Hepatocyte (in vitro differentiated cells): Measurements from ENCODE around the gene NHERF2. TPM values are rescaled to one million over a fixed set of nuclear protein-coding genes. Genes with fewer than 3 reads are reported as not detected.

Experiments used
- DNase-seq: peaks from one replicate; pipeline ENCODE4 v3.0.0-alpha.2; 2016; ENCODE audit warnings: low spot score
- H2AFZ ChIP-seq: fragments of 200-600 bp; sonication (generic); 2 replicates; pipeline ENCODE4 v1.6.0; 2016; ENCODE audit warnings: antibody characterized with exemption, mild to moderate bottlenecking
- H3K27ac ChIP-seq: fragments of 200-600 bp; sonication (generic); 2 replicates; pipeline ENCODE4 v1.5.1; 2016; ENCODE audit warnings: mild to moderate bottlenecking
- H3K27me3 ChIP-seq: fragments of 200-600 bp; sonication (generic); 2 replicates; pipeline ENCODE4 v1.6.1; 2016
- H3K36me3 ChIP-seq: fragments of 200-600 bp; sonication (generic); replicated peaks from 2 replicates; pipeline ENCODE4 v1.5.1; 2016; ENCODE audit warnings: low read depth; ENCODE audit not compliant: insufficient read depth
- H3K4me1 ChIP-seq: fragments of 200-600 bp; sonication (generic); 2 replicates; pipeline ENCODE4 v1.5.1; 2016; ENCODE audit warnings: mild to moderate bottlenecking, moderate library complexity; ENCODE audit not compliant: insufficient read depth
- H3K4me2 ChIP-seq: fragments of 200-600 bp; sonication (generic); 2 replicates; pipeline ENCODE4 v1.6.0; 2016
- H3K4me3 ChIP-seq: fragments of 200-600 bp; sonication (generic); 2 replicates; pipeline ENCODE4 v1.5.1; 2016; ENCODE audit warnings: mild to moderate bottlenecking
- H3K79me2 ChIP-seq: fragments of 200-600 bp; sonication (generic); 2 replicates; pipeline ENCODE4 v1.6.0; 2017; ENCODE audit warnings: mild to moderate bottlenecking
- H3K9me2 ChIP-seq: fragments of 200-600 bp; sonication (generic); replicated peaks from 2 replicates; pipeline ENCODE4 v1.6.0; 2017; ENCODE audit warnings: mild to moderate bottlenecking; ENCODE audit not compliant: insufficient read depth
- H3K9me3 ChIP-seq: fragments of 200-600 bp; sonication (generic); 2 replicates; pipeline ENCODE4 v1.5.1; 2016; ENCODE audit warnings: low read depth, mild to moderate bottlenecking
- H4K20me1 ChIP-seq: fragments of 200-600 bp; sonication (generic); 2 replicates; pipeline ENCODE4 v1.6.0; 2016; ENCODE audit warnings: mild to moderate bottlenecking; ENCODE audit not compliant: insufficient read depth, poor library complexity, severe bottlenecking
- EZH2 ChIP-seq: fragments of 200-600 bp; sonication (generic); IDR thresholded peaks from 2 replicates; pipeline ENCODE4 v1.6.1; 2016; ENCODE audit warnings: antibody characterized with exemption, mild to moderate bottlenecking, borderline replicate concordance
- EZH2phosphoT487 ChIP-seq: fragments of 200-600 bp; sonication (generic); IDR thresholded peaks from one replicate; pipeline ENCODE4 v1.6.1; 2018; ENCODE audit warnings: antibody characterized with exemption, mild to moderate bottlenecking, low read depth, moderate library complexity; ENCODE audit not compliant: unreplicated experiment, severe bottlenecking
- WGBS: methylation state at CpG from one replicate; pipeline ENCODE4 v1.1.6; 2016; ENCODE audit warnings: low lambda C conversion rate; ENCODE audit errors: missing lambda C conversion rate; 5-methylcytosine and 5-hydroxymethylcytosine counted together
- polyA plus RNA-seq: library from polyadenylated mRNA; unstranded; fragments of >200 nt; fragmentation: Nextera tagmentation; extraction: Ambion mirVana; gene quantifications from 2 replicates; pipeline ENCODE4 v1.2.1, GENCODE V29; 2016
- total RNA-seq: library from RNA; depleted of rRNA; stranded (reverse); fragments of >200 nt; gene quantifications from 2 replicates; pipeline ENCODE4 v1.2.3, GENCODE V29; 2014
- TF ChIP-seq, protein P1 (sequence below): fragments of 200-600 bp; sonication (generic); IDR thresholded peaks from 2 replicates; pipeline ENCODE4 v1.5.1; 2016; ENCODE audit warnings: antibody characterized with exemption, mild to moderate bottlenecking; ENCODE audit not compliant: poor library complexity

NHERF2 gene
- total and polyA plus RNA-seq, 2 experiments from 2014 or later, result 29.6 to 43.8 TPM

GRCh38 chr16:2019921-2020831 is 6.5 kb upstream of the NHERF2 start:
- Histone ChIP-seq H3K4me3 (no peak overlapping the region), H3K9me3 (no peaks in the 10 kb centered on the region), H3K27me3 (peaks cover 21% of the 10 kb centered on the region), H3K27ac (no peak overlapping the region), H3K4me1 (peaks cover 28% of the 10 kb centered on the region), H3K36me3 (no peaks in the 10 kb centered on the region), H3K9me2 (no peaks in the 10 kb centered on the region), H3K4me2 (peak overlapping the region; percentile 80), H2AFZ (no peak overlapping the region), H4K20me1 (no peaks in the 10 kb centered on the region), H3K79me2 (no peaks in the 10 kb centered on the region)
- 3% methylated on average over 56 of the region's 96 CpGs for WGBS
- TF ChIP-seq EZH2phosphoT487, result no peak
- no peak for TF ChIP-seq EZH2
- TF ChIP-seq, protein P1, sequence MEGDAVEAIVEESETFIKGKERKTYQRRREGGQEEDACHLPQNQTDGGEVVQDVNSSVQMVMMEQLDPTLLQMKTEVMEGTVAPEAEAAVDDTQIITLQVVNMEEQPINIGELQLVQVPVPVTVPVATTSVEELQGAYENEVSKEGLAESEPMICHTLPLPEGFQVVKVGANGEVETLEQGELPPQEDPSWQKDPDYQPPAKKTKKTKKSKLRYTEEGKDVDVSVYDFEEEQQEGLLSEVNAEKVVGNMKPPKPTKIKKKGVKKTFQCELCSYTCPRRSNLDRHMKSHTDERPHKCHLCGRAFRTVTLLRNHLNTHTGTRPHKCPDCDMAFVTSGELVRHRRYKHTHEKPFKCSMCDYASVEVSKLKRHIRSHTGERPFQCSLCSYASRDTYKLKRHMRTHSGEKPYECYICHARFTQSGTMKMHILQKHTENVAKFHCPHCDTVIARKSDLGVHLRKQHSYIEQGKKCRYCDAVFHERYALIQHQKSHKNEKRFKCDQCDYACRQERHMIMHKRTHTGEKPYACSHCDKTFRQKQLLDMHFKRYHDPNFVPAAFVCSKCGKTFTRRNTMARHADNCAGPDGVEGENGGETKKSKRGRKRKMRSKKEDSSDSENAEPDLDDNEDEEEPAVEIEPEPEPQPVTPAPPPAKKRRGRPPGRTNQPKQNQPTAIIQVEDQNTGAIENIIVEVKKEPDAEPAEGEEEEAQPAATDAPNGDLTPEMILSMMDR, result no peak
- peak; percentile 48 for DNase-seq

GRCh38 chr16:2022723-2023091 is 4.0 kb upstream of the NHERF2 start:
- H2AFZ ChIP-seq, result peak overlapping the region; percentile 60
- DNase-seq, result peak; percentile 69
- H3K36me3 ChIP-seq, result no peaks in the 10 kb centered on the region
- no peaks in the 10 kb centered on the region for H3K9me3 ChIP-seq
- H3K9me2 ChIP-seq, result no peaks in the 10 kb centered on the region
- TF ChIP-seq, protein P1, result no peak
- TF ChIP-seq EZH2 (no peak), EZH2phosphoT487 (no peak)
- peak overlapping the region; percentile 80 for H3K4me2 ChIP-seq
- H3K4me3 ChIP-seq, result no peak overlapping the region
- H3K27ac ChIP-seq, result peak overlapping the region; percentile 15
- peaks cover 3% of the 10 kb centered on the region for H4K20me1 ChIP-seq
- H3K79me2 ChIP-seq, result peaks cover 8% of the 10 kb centered on the region
- peaks cover 21% of the 10 kb centered on the region for H3K27me3 ChIP-seq
- WGBS, result 4% methylated on average over 13 of the region's 14 CpGs
- H3K4me1 ChIP-seq, result peaks cover 36% of the 10 kb centered on the region

DNA sequence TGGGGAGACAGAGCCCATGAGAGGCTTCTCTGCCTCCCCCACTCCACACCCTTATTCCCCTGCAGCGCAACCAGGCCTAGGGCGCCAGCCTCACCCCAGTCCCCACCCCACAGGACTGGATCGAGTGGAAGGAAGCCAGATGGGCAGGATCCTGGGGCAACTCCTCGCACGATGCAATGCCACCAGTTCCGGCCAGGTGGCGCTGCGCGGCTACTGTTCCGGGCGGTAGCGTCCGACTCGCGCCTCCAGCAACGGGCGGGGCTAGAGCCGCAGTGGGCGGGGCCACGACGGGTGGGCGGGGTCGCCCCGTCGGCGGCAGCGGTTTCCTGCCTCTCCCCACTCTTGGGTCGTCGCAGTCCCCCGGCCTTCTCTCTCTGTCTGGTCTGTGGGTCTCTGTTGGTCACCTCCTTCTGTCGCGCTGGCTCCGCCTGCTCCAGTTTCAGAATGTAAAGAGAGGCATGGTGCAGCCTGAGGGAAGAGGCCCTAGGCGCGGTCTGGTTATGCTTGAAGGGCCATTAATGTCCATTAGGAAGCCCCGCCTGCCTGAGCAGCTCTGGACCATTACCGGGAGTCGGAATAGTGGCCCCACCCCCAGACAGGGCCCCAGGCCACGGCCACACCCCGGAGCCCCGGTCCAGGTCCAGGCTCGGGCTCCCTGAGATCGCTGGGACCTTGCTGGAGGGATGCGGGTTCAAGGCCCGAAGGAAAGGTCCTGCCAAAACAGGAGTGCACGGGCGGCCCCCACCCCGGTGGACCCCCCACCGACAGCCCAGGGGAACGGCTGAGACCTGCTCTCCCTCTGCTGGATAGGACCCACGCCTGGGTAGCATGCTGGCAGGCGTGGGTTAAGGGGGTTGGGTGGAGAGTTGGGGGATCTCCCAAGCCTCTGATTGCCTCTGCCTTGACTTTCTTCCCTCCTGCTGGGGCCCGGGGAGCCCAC is 3.3 kb upstream of the NHERF2 start:
- H2AFZ ChIP-seq, result peak overlapping the region; percentile 60
- 15% methylated on average over 49 of the region's 53 CpGs for WGBS

More for the DNA sequence above, 3.3 kb upstream of the NHERF2 start:
- Histone ChIP-seq H3K4me1 (peaks cover 42% of the 10 kb centered on the region), H3K27ac (peak overlapping the region; percentile 82), H3K9me3 (no peaks in the 10 kb centered on the region), H3K4me2 (peak overlapping the region; percentile 80), H3K79me2 (peaks cover 14% of the 10 kb centered on the region), H3K4me3 (no peak overlapping the region), H3K27me3 (peaks cover 21% of the 10 kb centered on the region), H3K9me2 (no peaks in the 10 kb centered on the region), H4K20me1 (peaks cover 8% of the 10 kb centered on the region), H3K36me3 (no peaks in the 10 kb centered on the region)
- TF ChIP-seq EZH2phosphoT487 (no peak), EZH2 (no peak)
- TF ChIP-seq, protein P1, result peak; percentile 98
- DNase-seq, result peak; percentile 95
